ENCODE measurements around the gene CERCAM. TPM values are rescaled to one million over a fixed set of nuclear protein-coding genes. Genes with fewer than 3 reads are reported as not detected.

The CERCAM gene
- total RNA-seq, 1 experiment from 2014 or later = 11.3 TPM

DNA sequence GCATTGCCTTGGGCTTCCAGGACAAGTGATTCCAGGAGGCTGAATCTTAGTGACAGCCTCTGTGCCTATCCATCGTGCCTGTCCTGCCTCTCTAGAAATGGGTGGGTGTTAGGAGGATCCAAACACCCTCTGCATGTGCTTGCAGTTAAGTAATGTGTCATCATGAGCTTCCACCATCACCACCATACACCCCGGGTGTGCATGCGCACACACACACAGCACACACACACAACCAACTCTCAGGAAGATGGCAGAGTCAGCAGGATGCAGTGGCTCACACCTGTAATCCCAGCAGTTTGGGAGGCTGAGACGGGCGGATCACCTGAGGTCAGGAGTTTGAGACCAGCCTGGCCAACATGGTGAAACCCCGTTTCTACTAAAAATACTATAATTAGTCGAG is 22.8 kb upstream of the CERCAM start:
- intact Hi-C loops (cut with micrococcal nuclease; ENCODE audit: unreplicated experiment) (no loop called here), in situ Hi-C loops (cut with HindIII; ENCODE audit: low pct_unique_long_range_greater_than_20kb, low sequenced_read_pairs) (no loop called here)
- no peak for DNase-seq (ENCODE audit: low read depth, low spot score)
- POLR2A ChIA-PET = no interaction called here
- no TSS peak for BruUV-seq (replicated peaks)
- no peak for ATAC-seq
- no peak for TF ChIP-seq SIN3A (IDR thresholded peaks at IDR 0.05; ENCODE audit: borderline replicate concordance, insufficient read depth, low read depth, low read length)
- TF ChIP-seq, protein P1, sequence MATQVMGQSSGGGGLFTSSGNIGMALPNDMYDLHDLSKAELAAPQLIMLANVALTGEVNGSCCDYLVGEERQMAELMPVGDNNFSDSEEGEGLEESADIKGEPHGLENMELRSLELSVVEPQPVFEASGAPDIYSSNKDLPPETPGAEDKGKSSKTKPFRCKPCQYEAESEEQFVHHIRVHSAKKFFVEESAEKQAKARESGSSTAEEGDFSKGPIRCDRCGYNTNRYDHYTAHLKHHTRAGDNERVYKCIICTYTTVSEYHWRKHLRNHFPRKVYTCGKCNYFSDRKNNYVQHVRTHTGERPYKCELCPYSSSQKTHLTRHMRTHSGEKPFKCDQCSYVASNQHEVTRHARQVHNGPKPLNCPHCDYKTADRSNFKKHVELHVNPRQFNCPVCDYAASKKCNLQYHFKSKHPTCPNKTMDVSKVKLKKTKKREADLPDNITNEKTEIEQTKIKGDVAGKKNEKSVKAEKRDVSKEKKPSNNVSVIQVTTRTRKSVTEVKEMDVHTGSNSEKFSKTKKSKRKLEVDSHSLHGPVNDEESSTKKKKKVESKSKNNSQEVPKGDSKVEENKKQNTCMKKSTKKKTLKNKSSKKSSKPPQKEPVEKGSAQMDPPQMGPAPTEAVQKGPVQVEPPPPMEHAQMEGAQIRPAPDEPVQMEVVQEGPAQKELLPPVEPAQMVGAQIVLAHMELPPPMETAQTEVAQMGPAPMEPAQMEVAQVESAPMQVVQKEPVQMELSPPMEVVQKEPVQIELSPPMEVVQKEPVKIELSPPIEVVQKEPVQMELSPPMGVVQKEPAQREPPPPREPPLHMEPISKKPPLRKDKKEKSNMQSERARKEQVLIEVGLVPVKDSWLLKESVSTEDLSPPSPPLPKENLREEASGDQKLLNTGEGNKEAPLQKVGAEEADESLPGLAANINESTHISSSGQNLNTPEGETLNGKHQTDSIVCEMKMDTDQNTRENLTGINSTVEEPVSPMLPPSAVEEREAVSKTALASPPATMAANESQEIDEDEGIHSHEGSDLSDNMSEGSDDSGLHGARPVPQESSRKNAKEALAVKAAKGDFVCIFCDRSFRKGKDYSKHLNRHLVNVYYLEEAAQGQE (IDR thresholded peaks at IDR 0.05; ENCODE audit: insufficient read depth in 1 of 2, low read depth in 2 of 2, low read length in 1 of 2) = no peak
- no peak for TF ChIP-seq POLR2AphosphoS5 (IDR thresholded peaks at IDR 0.05; ENCODE audit: low read depth, low read length)
- TF ChIP-seq TCF7L2 (IDR thresholded peaks at IDR 0.05; ENCODE audit: low read depth, low read length) = no peak
- TF ChIP-seq, protein P2, sequence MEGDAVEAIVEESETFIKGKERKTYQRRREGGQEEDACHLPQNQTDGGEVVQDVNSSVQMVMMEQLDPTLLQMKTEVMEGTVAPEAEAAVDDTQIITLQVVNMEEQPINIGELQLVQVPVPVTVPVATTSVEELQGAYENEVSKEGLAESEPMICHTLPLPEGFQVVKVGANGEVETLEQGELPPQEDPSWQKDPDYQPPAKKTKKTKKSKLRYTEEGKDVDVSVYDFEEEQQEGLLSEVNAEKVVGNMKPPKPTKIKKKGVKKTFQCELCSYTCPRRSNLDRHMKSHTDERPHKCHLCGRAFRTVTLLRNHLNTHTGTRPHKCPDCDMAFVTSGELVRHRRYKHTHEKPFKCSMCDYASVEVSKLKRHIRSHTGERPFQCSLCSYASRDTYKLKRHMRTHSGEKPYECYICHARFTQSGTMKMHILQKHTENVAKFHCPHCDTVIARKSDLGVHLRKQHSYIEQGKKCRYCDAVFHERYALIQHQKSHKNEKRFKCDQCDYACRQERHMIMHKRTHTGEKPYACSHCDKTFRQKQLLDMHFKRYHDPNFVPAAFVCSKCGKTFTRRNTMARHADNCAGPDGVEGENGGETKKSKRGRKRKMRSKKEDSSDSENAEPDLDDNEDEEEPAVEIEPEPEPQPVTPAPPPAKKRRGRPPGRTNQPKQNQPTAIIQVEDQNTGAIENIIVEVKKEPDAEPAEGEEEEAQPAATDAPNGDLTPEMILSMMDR (IDR thresholded peaks at IDR 0.05) = no peak
- Histone ChIP-seq H3K4me1 (ENCODE audit: control insufficient read depth, insufficient read depth, low read length) (no peaks in the 10 kb centered on the region), H3K27ac (ENCODE audit: low read length) (no peak overlapping the region), H3K9me3 (ENCODE audit: control insufficient read depth, insufficient read depth, low read depth, low read length) (no peaks in the 10 kb centered on the region), H3K4me3 (ENCODE audit: low read depth in 2 of 2, low read length in 2 of 2) (no peak overlapping the region), H3K27me3 (ENCODE audit: control insufficient read depth, insufficient read depth, low read length) (no peaks in the 10 kb centered on the region), H3K36me3 (ENCODE audit: control insufficient read depth, insufficient read depth, low read length) (no peaks in the 10 kb centered on the region)
- CTCF ChIA-PET = interaction anchor here (0.6 to 0.7 kb wide), 2 partner anchors 18 to 185 kb away, joined by 3 read pairs; no protein-coding TSS in a partner anchor

DNA sequence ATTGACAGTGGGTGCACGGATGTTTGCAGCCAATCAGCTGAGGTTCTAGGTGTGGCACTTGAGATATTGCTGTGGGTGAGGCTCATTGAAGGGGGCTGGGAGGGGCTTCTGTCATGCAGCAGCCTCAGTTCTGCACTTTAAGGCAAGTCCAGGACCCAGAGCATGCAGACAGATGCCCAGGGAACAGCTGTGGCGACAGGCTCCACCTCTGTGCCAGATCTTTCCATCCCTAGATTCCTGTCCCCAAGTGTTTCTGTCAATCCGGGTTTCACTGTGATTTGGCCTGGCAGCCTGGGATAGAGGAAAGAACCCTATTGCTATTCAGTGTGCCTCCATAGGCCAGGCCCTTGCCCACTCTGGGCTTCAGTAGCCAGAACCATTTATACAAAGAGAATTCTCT is 20.8 kb upstream of the CERCAM start:
- TF ChIP-seq, protein P1 (IDR thresholded peaks at IDR 0.05; ENCODE audit: insufficient read depth in 1 of 2, low read depth in 2 of 2, low read length in 1 of 2) = no peak
- no peak for TF ChIP-seq POLR2AphosphoS5 (IDR thresholded peaks at IDR 0.05; ENCODE audit: low read depth, low read length)
- no peak for TF ChIP-seq TCF7L2 (IDR thresholded peaks at IDR 0.05; ENCODE audit: low read depth, low read length)
- TF ChIP-seq, protein P2 (IDR thresholded peaks at IDR 0.05) = no peak
- TF ChIP-seq SIN3A (IDR thresholded peaks at IDR 0.05; ENCODE audit: borderline replicate concordance, insufficient read depth, low read depth, low read length) = no peak
- ATAC-seq = no peak
- H3K36me3 ChIP-seq (ENCODE audit: control insufficient read depth, insufficient read depth, low read length) = no peaks in the 10 kb centered on the region
- intact Hi-C loops (cut with micrococcal nuclease; ENCODE audit: unreplicated experiment) (no loop called here), in situ Hi-C loops (cut with HindIII; ENCODE audit: low pct_unique_long_range_greater_than_20kb, low sequenced_read_pairs) (no loop called here)
- H3K27ac ChIP-seq (ENCODE audit: low read length) = no peak overlapping the region
- no peaks in the 10 kb centered on the region for H3K27me3 ChIP-seq (ENCODE audit: control insufficient read depth, insufficient read depth, low read length)
- H3K4me1 ChIP-seq (ENCODE audit: control insufficient read depth, insufficient read depth, low read length) = no peaks in the 10 kb centered on the region
- POLR2A ChIA-PET = no interaction called here
- CTCF ChIA-PET = no interaction called here
- BruUV-seq (replicated peaks) = no TSS peak
- no peak for DNase-seq (ENCODE audit: low read depth, low spot score)
- no peaks in the 10 kb centered on the region for H3K9me3 ChIP-seq (ENCODE audit: control insufficient read depth, insufficient read depth, low read depth, low read length)
- H3K4me3 ChIP-seq (ENCODE audit: low read depth in 2 of 2, low read length in 2 of 2) = no peak overlapping the region
